Psoas muscle (tissue), 8 donors: Measurements from ENCODE around the gene MRAS. TPM values are rescaled to one million over a fixed set of nuclear protein-coding genes. Genes with fewer than 3 reads are reported as not detected.
A peak's percentile ranks its signal among the peaks of the same experiment; 100 is the strongest.

Experiments used
- ATAC-seq, 4 donors: fragments of 200-7000 bp; cut with Tn5 transposase; one replicate each; pipeline ENCODE4 v1.9.1; 2020; ENCODE audit warnings: moderate library complexity in 3 of 4, mild to moderate bottlenecking in 2 of 4
- DNase-seq, 2 donors: peaks; one replicate each; pipeline ENCODE4 v3.0.0-alpha.2; 2020
- H3K27ac ChIP-seq: fragments of 200-600 bp; one replicate; pipeline ENCODE4 v1.8.0; 2022
- H3K27me3 ChIP-seq, 3 donors: fragments of 200-600 bp in 1 of 3; one replicate each; pipeline versions ENCODE4 v1.6.1 to v1.8.0; 2013 to 2022; ENCODE audit warnings: low read length in 2 of 3, mild to moderate bottlenecking in 2 of 3, moderate library complexity in 1 of 3; ENCODE audit not compliant: insufficient read depth in 3 of 3
- H3K36me3 ChIP-seq, 2 donors: fragments of 200-600 bp in 1 of 2; one replicate each; pipeline versions ENCODE4 v1.6.1 to v1.8.0; 2013 to 2022; ENCODE audit warnings: low read depth in 1 of 2, mild to moderate bottlenecking in 1 of 2, moderate library complexity in 1 of 2; ENCODE audit not compliant: insufficient read depth in 1 of 2
- H3K4me1 ChIP-seq: fragments of 200-600 bp; one replicate; pipeline ENCODE4 v1.8.0; 2022
- H3K4me3 ChIP-seq: fragments of 200-600 bp; one replicate; pipeline ENCODE4 v1.8.0; 2022; ENCODE audit warnings: mild to moderate bottlenecking
- H3K9me3 ChIP-seq: fragments of 200-600 bp; one replicate; pipeline ENCODE4 v1.8.0; 2022
- WGBS, 3 donors: extraction: QIAGEN DNeasy Blood & Tissue Kit; methylation state at CpG; one replicate each; pipeline versions ENCODE4 v1.1.6 to v1.1.7; 2013; 5-methylcytosine and 5-hydroxymethylcytosine counted together
- intact Hi-C, 2 donors: fragments of 100-400 bp; cut with DNase I; formaldehyde crosslinking; loops; one replicate each; pipeline versions ENCODE4 v1.11.0 to v1.14.2; 2022
- polyA plus RNA-seq, 3 donors: library from polyadenylated mRNA; stranded (reverse); fragments of 200-250 nt; gene quantifications; one replicate each; pipeline ENCODE4 v1.2.3, GENCODE V29; 2013
- total RNA-seq, 4 donors: library from RNA; stranded (reverse); fragmentation: NEBNext Ultra II Directional in 2 of 4; extraction: Animal tissue kit (Norgen Biotek cat#: 25700) in 2 of 4; gene quantifications; one replicate each; pipeline versions ENCODE4 v1.2.1 to v1.2.4, GENCODE V29; 2021 to 2023
- TF ChIP-seq, protein P1 (sequence below): fragments of 200-600 bp; IDR thresholded peaks from one replicate; pipeline ENCODE4 v1.8.0; 2022; ENCODE audit warnings: antibody characterized with exemption
- donor health status: healthy with polysubstance abuse.
- donor health status: DM: no; HTN: no; CAD: no; lungs with moderate emphysema.
- donor health status: Bipolar disorder and iron deficiency.
- donor health status: healthy.
- donor health status: DM: yes; HTN: yes; CAD: no.
- donor health status: DM: no; HTN: no; CAD: no.
- donor health status: DM: no; HTN: no; CAD: no.
- donor health status: DM: yes; HTN: yes; CAD: no.

MRAS gene
- total and polyA plus RNA-seq, 7 donors: 43.8 to 166 (median 107) TPM

DNA sequence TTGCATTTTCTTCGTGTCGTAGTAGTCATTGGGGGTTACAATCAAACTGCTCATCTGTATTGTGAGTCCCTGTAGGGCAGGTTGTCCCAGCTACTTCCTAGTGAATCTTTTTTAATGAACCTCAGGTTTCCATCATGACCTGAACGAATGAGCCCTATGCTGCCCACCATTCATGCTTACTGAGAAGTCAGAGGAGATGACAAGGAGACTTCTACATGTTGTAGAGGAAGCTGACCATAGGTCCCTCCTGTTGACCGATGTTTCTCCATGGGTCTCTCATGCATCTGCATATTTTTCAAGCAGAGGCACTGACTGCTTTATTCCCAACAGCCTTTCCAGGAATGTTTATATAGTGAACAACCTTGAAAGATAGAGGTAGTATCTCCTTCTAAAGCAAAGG is 13.8 kb upstream of the MRAS start:
- intact Hi-C loops: loop anchor here (5.0 kb wide), 1 partner anchor 63 kb away; no protein-coding TSS in a partner anchor
- no peak overlapping the region for H3K4me3 ChIP-seq
- WGBS, 3 donors: 84 to 91% (median 90%) methylated on average over 4 of the region's 4 CpGs
- no peak overlapping the region for H3K27ac ChIP-seq
- TF ChIP-seq, protein P1, sequence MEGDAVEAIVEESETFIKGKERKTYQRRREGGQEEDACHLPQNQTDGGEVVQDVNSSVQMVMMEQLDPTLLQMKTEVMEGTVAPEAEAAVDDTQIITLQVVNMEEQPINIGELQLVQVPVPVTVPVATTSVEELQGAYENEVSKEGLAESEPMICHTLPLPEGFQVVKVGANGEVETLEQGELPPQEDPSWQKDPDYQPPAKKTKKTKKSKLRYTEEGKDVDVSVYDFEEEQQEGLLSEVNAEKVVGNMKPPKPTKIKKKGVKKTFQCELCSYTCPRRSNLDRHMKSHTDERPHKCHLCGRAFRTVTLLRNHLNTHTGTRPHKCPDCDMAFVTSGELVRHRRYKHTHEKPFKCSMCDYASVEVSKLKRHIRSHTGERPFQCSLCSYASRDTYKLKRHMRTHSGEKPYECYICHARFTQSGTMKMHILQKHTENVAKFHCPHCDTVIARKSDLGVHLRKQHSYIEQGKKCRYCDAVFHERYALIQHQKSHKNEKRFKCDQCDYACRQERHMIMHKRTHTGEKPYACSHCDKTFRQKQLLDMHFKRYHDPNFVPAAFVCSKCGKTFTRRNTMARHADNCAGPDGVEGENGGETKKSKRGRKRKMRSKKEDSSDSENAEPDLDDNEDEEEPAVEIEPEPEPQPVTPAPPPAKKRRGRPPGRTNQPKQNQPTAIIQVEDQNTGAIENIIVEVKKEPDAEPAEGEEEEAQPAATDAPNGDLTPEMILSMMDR: no peak
- H3K4me1 ChIP-seq: peaks cover 21% of the 10 kb centered on the region
- no peaks in the 10 kb centered on the region for H3K27me3 ChIP-seq
- H3K9me3 ChIP-seq: no peaks in the 10 kb centered on the region
- no peak for ATAC-seq
- H3K36me3 ChIP-seq: no peaks in the 10 kb centered on the region
- no peak for DNase-seq

DNA sequence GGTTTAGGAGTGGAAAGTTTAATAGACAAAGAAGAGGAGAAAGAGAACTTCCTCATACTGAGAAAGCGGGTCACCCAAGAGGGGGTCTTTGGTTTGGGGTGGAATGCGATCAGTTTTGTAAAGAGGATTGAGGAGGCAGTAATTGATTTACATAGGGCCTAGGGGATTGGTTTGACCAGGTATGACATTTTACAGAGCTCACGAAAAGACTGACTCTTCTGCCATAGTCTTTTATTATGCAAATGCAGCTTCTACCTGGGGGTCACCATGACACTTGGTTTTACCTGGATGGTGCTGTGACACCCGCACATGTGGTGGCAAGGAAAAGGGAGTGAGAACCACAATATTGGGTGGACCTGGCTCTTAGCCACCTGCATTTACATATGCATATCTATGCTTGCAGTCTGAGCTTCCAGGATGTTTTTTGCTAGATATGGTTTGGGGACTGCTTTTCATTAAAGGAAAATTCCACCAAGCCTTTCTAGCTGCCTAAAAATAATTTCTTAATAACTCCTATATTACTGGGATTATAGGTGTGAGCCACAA is 11.9 kb upstream of the MRAS start:
- H3K27me3 ChIP-seq: no peaks in the 10 kb centered on the region
- no peaks in the 10 kb centered on the region for H3K9me3 ChIP-seq
- H3K36me3 ChIP-seq: no peaks in the 10 kb centered on the region
- DNase-seq (no peak), ATAC-seq (no peak)
- H3K4me1 ChIP-seq: peaks cover 15% of the 10 kb centered on the region
- TF ChIP-seq, protein P1: no peak
- H3K27ac ChIP-seq: no peak overlapping the region
- no peak overlapping the region for H3K4me3 ChIP-seq
- intact Hi-C loops: loop anchor here in 1 of 2 donors (5.0 kb wide), 1 partner anchor 61 kb away; no protein-coding TSS in a partner anchor
- 92 to 95% (median 94%) methylated on average over 4 of the region's 4 CpGs for WGBS, 3 donors

DNA sequence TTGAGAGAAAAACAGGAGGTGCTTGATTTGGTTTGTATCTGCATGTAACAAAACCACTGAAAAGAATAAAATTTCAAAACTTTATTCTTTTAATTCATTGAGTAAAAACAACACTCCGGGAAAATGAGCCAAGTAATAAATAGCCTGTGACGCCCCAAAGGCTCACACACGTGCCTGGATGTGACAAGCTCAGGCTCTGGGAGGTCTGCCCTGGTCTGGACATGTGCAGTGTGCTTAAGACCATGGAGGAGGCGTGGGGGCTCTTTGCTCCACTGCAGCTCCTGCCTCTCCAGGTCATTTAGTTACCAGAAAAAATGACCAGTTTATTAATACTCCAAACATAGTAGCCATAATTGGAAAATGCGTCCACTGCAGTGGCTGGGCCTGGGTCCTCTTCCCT is 10.1 kb upstream of the MRAS start:
- WGBS, 3 donors: 32 to 45% (median 37%) methylated on average over 5 of the region's 5 CpGs
- Histone ChIP-seq H3K27me3 (no peaks in the 10 kb centered on the region), H3K36me3 (no peaks in the 10 kb centered on the region), H3K27ac (peak overlapping the region; percentile 78), H3K9me3 (no peaks in the 10 kb centered on the region), H3K4me1 (peaks cover 15% of the 10 kb centered on the region), H3K4me3 (no peak overlapping the region)
- ATAC-seq (peak; percentile 74 to 90 (median 80)), DNase-seq (no peak)
- intact Hi-C loops: loop anchor here in 1 of 2 donors (5.0 kb wide), 1 partner anchor 59 kb away; no protein-coding TSS in a partner anchor
- TF ChIP-seq, protein P1: no peak

DNA sequence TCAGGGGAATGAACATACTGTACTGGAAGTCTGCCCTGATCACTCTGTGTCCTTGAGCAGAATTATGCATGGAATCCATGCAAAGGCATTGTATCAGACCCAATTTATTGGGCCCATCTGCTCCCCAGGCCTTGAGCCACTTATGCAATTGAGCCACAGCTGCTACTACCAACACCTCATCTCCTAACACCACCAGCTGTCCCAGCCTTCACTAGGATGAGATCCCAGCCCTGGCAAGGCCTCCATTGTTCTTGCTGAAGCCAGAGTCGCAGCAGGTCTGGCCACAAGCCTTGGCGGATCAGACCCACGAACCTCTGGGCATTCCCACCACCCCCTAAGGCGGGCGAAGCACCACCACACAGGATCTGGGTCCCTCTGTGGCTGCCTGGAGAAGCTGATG is 9.6 kb upstream of the MRAS start:
- H3K36me3 ChIP-seq: no peaks in the 10 kb centered on the region

More for the DNA sequence above, 9.6 kb upstream of the MRAS start:
- H3K4me1 ChIP-seq: peaks cover 15% of the 10 kb centered on the region
- no peak overlapping the region for H3K4me3 ChIP-seq
- intact Hi-C loops: loop anchor here in 1 of 2 donors (5.0 kb wide), 1 partner anchor 58 kb away; no protein-coding TSS in a partner anchor
- no peaks in the 10 kb centered on the region for H3K27me3 ChIP-seq
- TF ChIP-seq, protein P1: no peak
- H3K9me3 ChIP-seq: no peaks in the 10 kb centered on the region
- DNase-seq (peak in 1 of 2 donors; percentile 72), ATAC-seq (peak; percentile 85 to 90 (median 89))
- peak overlapping the region; percentile 78 for H3K27ac ChIP-seq
- 19 to 51% (median 38%) methylated on average over 5 of the region's 5 CpGs for WGBS, 3 donors
